Activated CD4-positive, alpha-beta T cell treated with anti-CD3 and anti-CD28 coated beads, Interleukin-2, amount 50 U/mL, for 4 hours (primary cell): Measurements from ENCODE around the gene CCNY.

ENCODE experiments used
- DNase-seq, 2 experiments: peaks; one replicate each; pipeline ENCODE4 v3.0.0-alpha.2; 2020

Gene CCNY

GRCh38 chr10:35434533-35434932 lies 98.2 kb downstream of the CCNY start:
- DNase-seq: no peak

GRCh38 chr10:35435824-35436223 lies 99.5 kb downstream of the CCNY start:
- DNase-seq: no peak

- DNase-seq: no peak
Measured at GRCh38 chr10:35437829-35438228, 101.5 kb downstream of the CCNY start.

GRCh38 chr10:35438718-35439571 lies 102.6 kb downstream of the CCNY start:
- DNase-seq: no peak

- no peak for DNase-seq
Measured at GRCh38 chr10:35440016-35440415, 103.7 kb downstream of the CCNY start.

- DNase-seq: no peak
Measured at GRCh38 chr10:35442028-35442427, 105.7 kb downstream of the CCNY start.

GRCh38 chr10:35442592-35442991 lies 106.3 kb downstream of the CCNY start:
- DNase-seq: no peak

- no peak for DNase-seq
Measured at GRCh38 chr10:35443858-35444257, 107.5 kb downstream of the CCNY start.

GRCh38 chr10:35445150-35445884 lies 109.0 kb downstream of the CCNY start:
- DNase-seq: no peak

- no peak for DNase-seq
Measured at GRCh38 chr10:35446439-35446838, 110.1 kb downstream of the CCNY start.

- DNase-seq: no peak
Measured at GRCh38 chr10:35447693-35448407, 111.5 kb downstream of the CCNY start.

GRCh38 chr10:35448687-35449662 lies 112.7 kb downstream of the CCNY start:
- DNase-seq: no peak

- no peak for DNase-seq
Measured at GRCh38 chr10:35449944-35450343, 113.6 kb downstream of the CCNY start.

- no peak for DNase-seq
Measured at GRCh38 chr10:35451151-35452016, 115.1 kb downstream of the CCNY start.

GRCh38 chr10:35452171-35452570 lies 115.9 kb downstream of the CCNY start:
- no peak for DNase-seq

GRCh38 chr10:35452847-35453246 lies 116.5 kb downstream of the CCNY start:
- no peak for DNase-seq

- DNase-seq: no peak
Measured at GRCh38 chr10:35453855-35454532, 117.7 kb downstream of the CCNY start.

GRCh38 chr10:35456153-35456720 lies 119.9 kb downstream of the CCNY start:
- no peak for DNase-seq

- no peak for DNase-seq
Measured at GRCh38 chr10:35456784-35457183, 120.5 kb downstream of the CCNY start.
